ENCODE data around the gene PTPRK.

Gene PTPRK

GRCh38 chr6:128275681-128276080 is 244.7 kb downstream of the PTPRK start:
- Histone ChIP-seq H3K9me3 (replicated peaks; ENCODE audit: low read length) (no peaks in the 10 kb centered on the region), H3K4me1 (ENCODE audit: control insufficient read depth, insufficient read depth, low read length) (peaks cover 38% of the 10 kb centered on the region), H3K4me2 (ENCODE audit: low read length) (peak overlapping the region; percentile 52)

GRCh38 chr6:128275030-128275429 is 245.4 kb downstream of the PTPRK start:
- H3K4me2 ChIP-seq (ENCODE audit: low read length), result peak overlapping the region; percentile 52
- H3K27me3 ChIP-seq (ENCODE audit: control insufficient read depth, insufficient read depth, low read length), result no peaks in the 10 kb centered on the region
- no peak overlapping the region for H3K9ac ChIP-seq (ENCODE audit: low read depth, low read length)
- no peaks in the 10 kb centered on the region for H3K9me3 ChIP-seq (replicated peaks; ENCODE audit: low read length)
- peaks cover 38% of the 10 kb centered on the region for H3K4me1 ChIP-seq (ENCODE audit: control insufficient read depth, insufficient read depth, low read length)
- no peaks in the 10 kb centered on the region for H3K36me3 ChIP-seq (ENCODE audit: insufficient read depth, low read length)
- H3K4me3 ChIP-seq (ENCODE audit: low read length), result no peak overlapping the region

More at GRCh38 chr6:128275681-128276080, 244.7 kb downstream of the PTPRK start:
- H3K4me3 ChIP-seq (ENCODE audit: low read length), result no peak overlapping the region
- H3K9ac ChIP-seq (ENCODE audit: low read depth, low read length), result no peak overlapping the region
- no peaks in the 10 kb centered on the region for H3K36me3 ChIP-seq (ENCODE audit: insufficient read depth, low read length)
- no peaks in the 10 kb centered on the region for H3K27me3 ChIP-seq (ENCODE audit: control insufficient read depth, insufficient read depth, low read length)

- Histone ChIP-seq H3K4me2 (ENCODE audit: low read length) (no peak overlapping the region), H3K9me3 (replicated peaks; ENCODE audit: low read length) (no peaks in the 10 kb centered on the region), H3K4me3 (ENCODE audit: low read length) (no peak overlapping the region), H3K27me3 (ENCODE audit: control insufficient read depth, insufficient read depth, low read length) (no peaks in the 10 kb centered on the region), H3K4me1 (ENCODE audit: control insufficient read depth, insufficient read depth, low read length) (peaks cover 43% of the 10 kb centered on the region), H3K36me3 (ENCODE audit: insufficient read depth, low read length) (no peaks in the 10 kb centered on the region), H3K9ac (ENCODE audit: low read depth, low read length) (no peak overlapping the region)
Observed at GRCh38 chr6:128271527-128271926, 248.9 kb downstream of the PTPRK start.

GRCh38 chr6:128271011-128271410 is 249.4 kb downstream of the PTPRK start:
- H3K4me2 ChIP-seq (ENCODE audit: low read length), result no peak overlapping the region
- H3K27me3 ChIP-seq (ENCODE audit: control insufficient read depth, insufficient read depth, low read length), result no peaks in the 10 kb centered on the region
- H3K4me3 ChIP-seq (ENCODE audit: low read length), result no peak overlapping the region
- H3K36me3 ChIP-seq (ENCODE audit: insufficient read depth, low read length), result no peaks in the 10 kb centered on the region
- peaks cover 41% of the 10 kb centered on the region for H3K4me1 ChIP-seq (ENCODE audit: control insufficient read depth, insufficient read depth, low read length)
- H3K9ac ChIP-seq (ENCODE audit: low read depth, low read length), result no peak overlapping the region
- H3K9me3 ChIP-seq (replicated peaks; ENCODE audit: low read length), result no peaks in the 10 kb centered on the region

GRCh38 chr6:128266946-128267345 is 253.5 kb downstream of the PTPRK start:
- Histone ChIP-seq H3K36me3 (ENCODE audit: insufficient read depth, low read length) (peaks cover 3% of the 10 kb centered on the region), H3K4me3 (ENCODE audit: low read length) (no peak overlapping the region), H3K9me3 (replicated peaks; ENCODE audit: low read length) (no peaks in the 10 kb centered on the region), H3K4me2 (ENCODE audit: low read length) (peak overlapping the region; percentile 15), H3K27me3 (ENCODE audit: control insufficient read depth, insufficient read depth, low read length) (no peaks in the 10 kb centered on the region), H3K9ac (ENCODE audit: low read depth, low read length) (no peak overlapping the region), H3K4me1 (ENCODE audit: control insufficient read depth, insufficient read depth, low read length) (peaks cover 23% of the 10 kb centered on the region)

- no peak overlapping the region for H3K4me3 ChIP-seq (ENCODE audit: low read length)
- no peaks in the 10 kb centered on the region for H3K27me3 ChIP-seq (ENCODE audit: control insufficient read depth, insufficient read depth, low read length)
- no peak overlapping the region for H3K9ac ChIP-seq (ENCODE audit: low read depth, low read length)
- peaks cover 14% of the 10 kb centered on the region for H3K4me1 ChIP-seq (ENCODE audit: control insufficient read depth, insufficient read depth, low read length)
- H3K9me3 ChIP-seq (replicated peaks; ENCODE audit: low read length), result no peaks in the 10 kb centered on the region
- H3K4me2 ChIP-seq (ENCODE audit: low read length), result no peak overlapping the region
- H3K36me3 ChIP-seq (ENCODE audit: insufficient read depth, low read length), result peaks cover 3% of the 10 kb centered on the region
Observed at GRCh38 chr6:128265706-128266105, 254.7 kb downstream of the PTPRK start.

- Histone ChIP-seq H3K4me1 (ENCODE audit: control insufficient read depth, insufficient read depth, low read length) (no peaks in the 10 kb centered on the region), H3K27me3 (ENCODE audit: control insufficient read depth, insufficient read depth, low read length) (no peaks in the 10 kb centered on the region), H3K4me2 (ENCODE audit: low read length) (peak overlapping the region; percentile 42), H3K4me3 (ENCODE audit: low read length) (no peak overlapping the region), H3K9ac (ENCODE audit: low read depth, low read length) (no peak overlapping the region), H3K9me3 (replicated peaks; ENCODE audit: low read length) (no peaks in the 10 kb centered on the region), H3K36me3 (ENCODE audit: insufficient read depth, low read length) (peaks cover 3% of the 10 kb centered on the region)
Observed at GRCh38 chr6:128259730-128260685, 260.4 kb downstream of the PTPRK start.

- H3K4me2 ChIP-seq (ENCODE audit: low read length), result peak overlapping the region; percentile 42
- H3K36me3 ChIP-seq (ENCODE audit: insufficient read depth, low read length), result peaks cover 3% of the 10 kb centered on the region
- H3K4me3 ChIP-seq (ENCODE audit: low read length), result no peak overlapping the region
- H3K9me3 ChIP-seq (replicated peaks; ENCODE audit: low read length), result no peaks in the 10 kb centered on the region
- no peaks in the 10 kb centered on the region for H3K27me3 ChIP-seq (ENCODE audit: control insufficient read depth, insufficient read depth, low read length)
- H3K4me1 ChIP-seq (ENCODE audit: control insufficient read depth, insufficient read depth, low read length), result no peaks in the 10 kb centered on the region
- no peak overlapping the region for H3K9ac ChIP-seq (ENCODE audit: low read depth, low read length)
Observed at GRCh38 chr6:128259029-128259724, 261.2 kb downstream of the PTPRK start.

- Histone ChIP-seq H3K4me3 (ENCODE audit: low read length) (no peak overlapping the region), H3K9me3 (replicated peaks; ENCODE audit: low read length) (no peaks in the 10 kb centered on the region)
Observed at GRCh38 chr6:128256095-128256494, 264.3 kb downstream of the PTPRK start.

GRCh38 chr6:128252341-128253176 is 267.8 kb downstream of the PTPRK start:
- H3K4me1 ChIP-seq (ENCODE audit: control insufficient read depth, insufficient read depth, low read length), result peaks cover 22% of the 10 kb centered on the region
- no peak overlapping the region for H3K4me3 ChIP-seq (ENCODE audit: low read length)
- no peaks in the 10 kb centered on the region for H3K9me3 ChIP-seq (replicated peaks; ENCODE audit: low read length)
- no peaks in the 10 kb centered on the region for H3K27me3 ChIP-seq (ENCODE audit: control insufficient read depth, insufficient read depth, low read length)
- no peak overlapping the region for H3K9ac ChIP-seq (ENCODE audit: low read depth, low read length)
- peak overlapping the region; percentile 13 for H3K4me2 ChIP-seq (ENCODE audit: low read length)
- H3K36me3 ChIP-seq (ENCODE audit: insufficient read depth, low read length), result no peaks in the 10 kb centered on the region

More at GRCh38 chr6:128256095-128256494, 264.3 kb downstream of the PTPRK start:
- peaks cover 22% of the 10 kb centered on the region for H3K4me1 ChIP-seq (ENCODE audit: control insufficient read depth, insufficient read depth, low read length)
- no peak overlapping the region for H3K4me2 ChIP-seq (ENCODE audit: low read length)
- no peaks in the 10 kb centered on the region for H3K27me3 ChIP-seq (ENCODE audit: control insufficient read depth, insufficient read depth, low read length)
- no peaks in the 10 kb centered on the region for H3K36me3 ChIP-seq (ENCODE audit: insufficient read depth, low read length)
- no peak overlapping the region for H3K9ac ChIP-seq (ENCODE audit: low read depth, low read length)
